ENCODE measurements around the gene UBA7.
"Not testable (repeated sequence)": the region's sequence is repeated elsewhere in the genome, so short reads cannot be mapped to it uniquely, and the experiment has no call there.

Gene UBA7

GRCh38 chr3:49804141-49805041 lies 9.4 kb downstream of the UBA7 start:
- no peak for DNase-seq

- peak; percentile 54 for DNase-seq
These were observed 10.2 kb downstream of the UBA7 start for GRCh38 chr3:49803465-49804140.

GRCh38 chr3:49802719-49803464 lies 10.9 kb downstream of the UBA7 start, which contains the start of gene INKA1:
TSS of gene INKA1 (plus strand) at chr3:49803261. CDS start at chr3:49803393, 132 bp downstream.
- peak; percentile 84 for DNase-seq

- DNase-seq: no peak
These were observed 12.6 kb downstream of the UBA7 start for GRCh38 chr3:49801160-49801559.

GRCh38 chr3:49799761-49800160 lies 14.0 kb downstream of the UBA7 start, which contains the start of gene CDHR4:
TSS of gene CDHR4 (minus strand) at chr3:49799873. CDS start at chr3:49799812, 61 bp downstream.
- DNase-seq: peak; percentile 76

- DNase-seq: no peak
These were observed 14.6 kb downstream of the UBA7 start for GRCh38 chr3:49799105-49799504.

- no peak for DNase-seq
These were observed 18.5 kb downstream of the UBA7 start for GRCh38 chr3:49794926-49795905.

- no peak for DNase-seq
These were observed 19.3 kb downstream of the UBA7 start for GRCh38 chr3:49794431-49794830.

GRCh38 chr3:49793486-49794085 lies 20.2 kb downstream of the UBA7 start:
- DNase-seq: no peak

- no peak for DNase-seq
These were observed 21.2 kb downstream of the UBA7 start for GRCh38 chr3:49792371-49793150.

- DNase-seq: no peak
These were observed 22.2 kb downstream of the UBA7 start for GRCh38 chr3:49791571-49791970.

GRCh38 chr3:49790626-49791411 lies 22.9 kb downstream of the UBA7 start:
- peak; percentile 85 for DNase-seq

- no peak for DNase-seq
These were observed 25.7 kb downstream of the UBA7 start for GRCh38 chr3:49788056-49788455.

- no peak for DNase-seq
These were observed 26.2 kb downstream of the UBA7 start for GRCh38 chr3:49787536-49787935.

- no peak for DNase-seq
These were observed 26.6 kb downstream of the UBA7 start for GRCh38 chr3:49787182-49787464.

- peak; percentile 100 for DNase-seq
These were observed 27.2 kb downstream of the UBA7 start, which contains the start of gene IP6K1 for GRCh38 chr3:49786357-49787181. TSS of gene IP6K1 (minus strand) at chr3:49786542. CDS start at chr3:49748040, 38,502 bp downstream.

GRCh38 chr3:49785565-49786356 lies 28.0 kb downstream of the UBA7 start:
- DNase-seq: peak; percentile 50

GRCh38 chr3:49782277-49782676 lies 31.5 kb downstream of the UBA7 start:
- DNase-seq: not testable (repeated sequence)

Measured in EL (cell line).